ENCODE data around the gene ANKRD44. TPM values are rescaled to one million over a fixed set of nuclear protein-coding genes. Genes with fewer than 3 reads are reported as not detected.

ANKRD44 gene
- total RNA-seq, 4 donors from 2014 or later, result 9.1 to 20.8 (median 14.9) TPM

- H3K4me3 ChIP-seq (ENCODE audit: low read depth, poor library complexity, severe bottlenecking), result no peak overlapping the region
- no peak for DNase-seq (ENCODE audit: low spot score in 2 of 2)
- 82 to 96% methylated on average over 4 of the region's 4 CpGs for WGBS, 2 donors
- TF ChIP-seq POLR2A (IDR thresholded peaks at IDR 0.05), result no peak
- no peak for TF ChIP-seq CTCF (IDR thresholded peaks at IDR 0.05)
- intact Hi-C loops (cut with DNase I; ENCODE audit: low total_unique reads), result no loop called here
Measured at GRCh38 chr2:197234671-197235191, 75.8 kb downstream of the ANKRD44 start.

GRCh38 chr2:197233473-197233872, 77.1 kb downstream of the ANKRD44 start:
- intact Hi-C loops (cut with DNase I; ENCODE audit: low total_unique reads), result no loop called here
- TF ChIP-seq POLR2A (IDR thresholded peaks at IDR 0.05) (no peak), CTCF (IDR thresholded peaks at IDR 0.05) (no peak)
- no peak for DNase-seq (ENCODE audit: low spot score in 2 of 2)
- no peak overlapping the region for H3K4me3 ChIP-seq (ENCODE audit: low read depth, poor library complexity, severe bottlenecking)

- no peak for TF ChIP-seq CTCF (IDR thresholded peaks at IDR 0.05)
- TF ChIP-seq POLR2A (IDR thresholded peaks at IDR 0.05), result no peak
- no peak overlapping the region for H3K4me3 ChIP-seq (ENCODE audit: low read depth, poor library complexity, severe bottlenecking)
- intact Hi-C loops (cut with DNase I; ENCODE audit: low total_unique reads), result no loop called here
- no peak for DNase-seq (ENCODE audit: low spot score in 2 of 2)
- WGBS, 2 donors, result 94 to 96% methylated on average over 2 of the region's 2 CpGs
Measured at GRCh38 chr2:197232010-197232409, 78.6 kb downstream of the ANKRD44 start.

- no peak for DNase-seq (ENCODE audit: low spot score in 2 of 2)
- WGBS, 2 donors, result 36 to 39% methylated on average over 4 of the region's 4 CpGs
- TF ChIP-seq CTCF (IDR thresholded peaks at IDR 0.05) (no peak), POLR2A (IDR thresholded peaks at IDR 0.05) (no peak)
- intact Hi-C loops (cut with DNase I; ENCODE audit: low total_unique reads), result no loop called here
- H3K4me3 ChIP-seq (ENCODE audit: low read depth, poor library complexity, severe bottlenecking), result no peak overlapping the region
Measured at GRCh38 chr2:197229509-197230443, 80.8 kb downstream of the ANKRD44 start.

- no peak for TF ChIP-seq CTCF (IDR thresholded peaks at IDR 0.05)
- TF ChIP-seq POLR2A (IDR thresholded peaks at IDR 0.05), result no peak
- WGBS, 2 donors, result 90 to 91% methylated on average over 2 of the region's 2 CpGs
- H3K4me3 ChIP-seq (ENCODE audit: low read depth, poor library complexity, severe bottlenecking), result no peak overlapping the region
- no peak for DNase-seq (ENCODE audit: low spot score in 2 of 2)
- intact Hi-C loops (cut with DNase I; ENCODE audit: low total_unique reads), result no loop called here
Measured at GRCh38 chr2:197223451-197223850, 87.1 kb downstream of the ANKRD44 start.
